Ovary (tissue), 3 donors: ENCODE measurements around the gene C3AR1.

Experiments
- CTCF ChIP-seq, 3 donors: fragments of 450-650 bp in 2 of 3; fragments of 200-600 bp in 1 of 3; IDR thresholded peaks; one replicate each; pipeline versions ENCODE4 v1.5.1 to v1.8.0; 2016 to 2022; ENCODE audit warnings: antibody characterized with exemption in 3 of 3, mild to moderate bottlenecking in 1 of 3
- POLR2A ChIP-seq: fragments of 450-650 bp; IDR thresholded peaks from one replicate; pipeline ENCODE4 v1.6.1; 2017; ENCODE audit warnings: antibody characterized with exemption, mild to moderate bottlenecking, moderate library complexity
- donor health status: DM: no; HTN: no; CAD: no.

- TF ChIP-seq CTCF (IDR thresholded peaks at IDR 0.05) (no peak), POLR2A (no peak)
These were observed at the start of gene C3AR1 for GRCh38 chr12:8065991-8066594.
